ENCODE results near the gene DEPDC5.

GRCh38 chr22:31753005-31753633, 700 bp upstream of the DEPDC5 start:
- no peak for TF ChIP-seq POLR2AphosphoS5 (IDR thresholded peaks at IDR 0.05)
- TF ChIP-seq, protein P1, sequence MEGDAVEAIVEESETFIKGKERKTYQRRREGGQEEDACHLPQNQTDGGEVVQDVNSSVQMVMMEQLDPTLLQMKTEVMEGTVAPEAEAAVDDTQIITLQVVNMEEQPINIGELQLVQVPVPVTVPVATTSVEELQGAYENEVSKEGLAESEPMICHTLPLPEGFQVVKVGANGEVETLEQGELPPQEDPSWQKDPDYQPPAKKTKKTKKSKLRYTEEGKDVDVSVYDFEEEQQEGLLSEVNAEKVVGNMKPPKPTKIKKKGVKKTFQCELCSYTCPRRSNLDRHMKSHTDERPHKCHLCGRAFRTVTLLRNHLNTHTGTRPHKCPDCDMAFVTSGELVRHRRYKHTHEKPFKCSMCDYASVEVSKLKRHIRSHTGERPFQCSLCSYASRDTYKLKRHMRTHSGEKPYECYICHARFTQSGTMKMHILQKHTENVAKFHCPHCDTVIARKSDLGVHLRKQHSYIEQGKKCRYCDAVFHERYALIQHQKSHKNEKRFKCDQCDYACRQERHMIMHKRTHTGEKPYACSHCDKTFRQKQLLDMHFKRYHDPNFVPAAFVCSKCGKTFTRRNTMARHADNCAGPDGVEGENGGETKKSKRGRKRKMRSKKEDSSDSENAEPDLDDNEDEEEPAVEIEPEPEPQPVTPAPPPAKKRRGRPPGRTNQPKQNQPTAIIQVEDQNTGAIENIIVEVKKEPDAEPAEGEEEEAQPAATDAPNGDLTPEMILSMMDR (IDR thresholded peaks at IDR 0.05), result no peak
- no peak for TF ChIP-seq POLR2A (IDR thresholded peaks at IDR 0.05)
- no peak for TF ChIP-seq EP300 (IDR thresholded peaks at IDR 0.05)

All from sigmoid colon (tissue), 4 donors.